ENCODE data around the gene NFASC. TPM values are rescaled to one million over a fixed set of nuclear protein-coding genes. Genes with fewer than 3 reads are reported as not detected.

The NFASC gene
- total and polyA plus RNA-seq, 2 experiments from 2014 or later = 3.9 to 11.7 TPM

GRCh38 chr1:204976646-204977045, 106.0 kb downstream of the NFASC start (continued):
- no peak for TF ChIP-seq ZNF114 (CRISPR knock-in tag; IDR thresholded peaks at IDR 0.05)
- no peak for TF ChIP-seq STAT1 (IDR thresholded peaks at IDR 0.05; ENCODE audit: unreplicated experiment)
- TF ChIP-seq JUNB (IDR thresholded peaks at IDR 0.05; ENCODE audit: unreplicated experiment) = no peak

- no peaks in the 10 kb centered on the region for H3K36me3 ChIP-seq (ENCODE audit: insufficient read depth)
- Mint-ChIP-seq H3K27ac (no peak overlapping the region), H3K4me1 (no peaks in the 10 kb centered on the region), H3K4me3 (no peak overlapping the region), H3K27me3 (ENCODE audit: insufficient read depth, low read depth, poor library complexity) (peaks cover 13% of the 10 kb centered on the region), H3K9me3 (no peaks in the 10 kb centered on the region), H3K36me3 (ENCODE audit: low read depth) (no peaks in the 10 kb centered on the region)
- H3K79me2 ChIP-seq (replicated peaks; ENCODE audit: insufficient read depth) = no peaks in the 10 kb centered on the region
- H3F3A ChIP-seq (replicated peaks; ENCODE audit: low read depth) = no peaks in the 10 kb centered on the region
- H2AFZ ChIP-seq = no peak overlapping the region
- H3K9me2 ChIP-seq (ENCODE audit: insufficient read depth) = no peaks in the 10 kb centered on the region
- no peak for ATAC-seq
- H3K4me3 ChIP-seq = no peak overlapping the region
- no peaks in the 10 kb centered on the region for H3K4me1 ChIP-seq (ENCODE audit: insufficient read depth)
- H3K27ac ChIP-seq (ENCODE audit: low read depth) = no peak overlapping the region
- no peaks in the 10 kb centered on the region for H3K27me3 ChIP-seq (ENCODE audit: insufficient read depth)
- TF ChIP-seq STAT1 (IDR thresholded peaks at IDR 0.05; ENCODE audit: unreplicated experiment) (no peak), NANOG (IDR thresholded peaks at IDR 0.05; ENCODE audit: borderline replicate concordance) (no peak), REST (IDR thresholded peaks at IDR 0.05; ENCODE audit: unreplicated experiment) (no peak), ZNF114 (CRISPR knock-in tag; IDR thresholded peaks at IDR 0.05) (no peak), ETS1 (IDR thresholded peaks at IDR 0.05) (no peak), EZH2 (IDR thresholded peaks at IDR 0.05; ENCODE audit: low read depth, unreplicated experiment) (no peak), JUNB (IDR thresholded peaks at IDR 0.05; ENCODE audit: unreplicated experiment) (no peak), CTCF (conservative IDR thresholded peaks at IDR 0.05; ENCODE audit: low read depth in 2 of 2) (no peak), ZNF331 (CRISPR knock-in tag; IDR thresholded peaks at IDR 0.05; ENCODE audit: low read depth) (no peak), EZH2phosphoT487 (IDR thresholded peaks at IDR 0.05; ENCODE audit: unreplicated experiment) (no peak), ZNF462 (CRISPR knock-in tag; IDR thresholded peaks at IDR 0.05) (no peak), POLR2AphosphoS5 (IDR thresholded peaks at IDR 0.05; ENCODE audit: low read depth) (no peak)
- H3K4me2 ChIP-seq = no peak overlapping the region
- DNase-seq (ENCODE audit: low spot score) = no peak
- no peaks in the 10 kb centered on the region for H4K20me1 ChIP-seq (replicated peaks; ENCODE audit: insufficient read depth)
Observed at GRCh38 chr1:204977318-204977717, 106.7 kb downstream of the NFASC start.
